Cardiac fibroblast (primary cell): Measurements from ENCODE around the gene MCRIP2.
A peak's percentile ranks its signal among the peaks of the same experiment; 100 is the strongest.

Source experiments
- DNase-seq, 2 donors: peaks; one replicate each; pipeline versions ENCODE4 v3.0.0 to v3.0.0-alpha.2; 2010; ENCODE audit warnings: low read depth in 2 of 2
- H3K4me3 ChIP-seq, 2 donors: replicated peaks in 1 of 2; 1 replicate in 1 of 2; 2 replicates in 1 of 2; pipeline ENCODE4 v1.5.1; 2011; ENCODE audit warnings: low read depth in 2 of 2, low read length in 2 of 2, mild to moderate bottlenecking in 2 of 2, moderate library complexity in 1 of 2
- CTCF ChIP-seq: IDR thresholded peaks from one replicate; pipeline ENCODE4 v1.5.1; 2011; ENCODE audit warnings: low read depth, mild to moderate bottlenecking, low read length, inconsistent platforms

MCRIP2 gene

GRCh38 chr16:666572-666971 is 24.9 kb downstream of the MCRIP2 start:
- no peak for DNase-seq
- H3K4me3 ChIP-seq: no peak overlapping the region
- TF ChIP-seq CTCF: no peak

- no peak for TF ChIP-seq CTCF
Measured at GRCh38 chr16:667113-667779, 25.6 kb downstream of the MCRIP2 start.

GRCh38 chr16:667780-668518 is 26.3 kb downstream of the MCRIP2 start, which contains the start of gene RHOT2:
TSS of gene RHOT2 (plus strand) at chr16:668132. CDS start at chr16:668200, 68 bp downstream.
- TF ChIP-seq CTCF: peak; percentile 40
- DNase-seq: peak; percentile 90 to 94
- peak within 1 kb of the TSS; percentile 78 to 93 for H3K4me3 ChIP-seq

More at GRCh38 chr16:667113-667779, 25.6 kb downstream of the MCRIP2 start:
- no peak for DNase-seq
- no peak overlapping the region for H3K4me3 ChIP-seq

- TF ChIP-seq CTCF: no peak
- DNase-seq: peak; percentile 12 to 15
- peak overlapping the region; percentile 78 to 93 for H3K4me3 ChIP-seq
Measured at GRCh38 chr16:668519-669171, 27.0 kb downstream of the MCRIP2 start.

- TF ChIP-seq CTCF: no peak
- H3K4me3 ChIP-seq: peak overlapping the region in 1 of 2 donors; percentile 3
Measured at GRCh38 chr16:669666-670065, 28.0 kb downstream of the MCRIP2 start.

GRCh38 chr16:670485-671352 is 29.1 kb downstream of the MCRIP2 start:
- no peak overlapping the region for H3K4me3 ChIP-seq
- no peak for TF ChIP-seq CTCF
- no peak for DNase-seq

More at GRCh38 chr16:669666-670065, 28.0 kb downstream of the MCRIP2 start:
- no peak for DNase-seq
